KBM-7 (cell line): ENCODE results near the gene MRGPRX4.

Source experiments
- DNase-seq: peaks from one replicate; pipeline ENCODE4 v3.0.0-alpha.2; 2015
- in situ Hi-C: fragments of 300-500 bp; cut with MboI; formaldehyde crosslinking; loops from 2 replicates; pipeline ENCODE4 v1.14.3; 2020; ENCODE audit warnings: low sequenced_read_pairs, low pct_unique_long_range_greater_than_20kb, mixed read lengths

Gene MRGPRX4

GRCh38 chr11:18204220-18204619 lies 31.6 kb downstream of the MRGPRX4 start:
- DNase-seq, result no peak
- in situ Hi-C loops, result no loop called here

GRCh38 chr11:18204771-18205170 lies 32.1 kb downstream of the MRGPRX4 start:
- no peak for DNase-seq
- in situ Hi-C loops, result no loop called here

- in situ Hi-C loops, result no loop called here
- no peak for DNase-seq
Measured at GRCh38 chr11:18209058-18209457, 36.4 kb downstream of the MRGPRX4 start.

- no peak for DNase-seq
- in situ Hi-C loops, result no loop called here
Measured at GRCh38 chr11:18221274-18221876, 48.7 kb downstream of the MRGPRX4 start.

GRCh38 chr11:18222814-18223421 lies 50.3 kb downstream of the MRGPRX4 start:
- DNase-seq, result no peak
- in situ Hi-C loops, result no loop called here
